M059J (cell line): ENCODE data around the gene TNS1. TPM values are rescaled to one million over a fixed set of nuclear protein-coding genes. Genes with fewer than 3 reads are reported as not detected.

Experiments used
- DNase-seq: peaks from one replicate; pipeline ENCODE4 v3.0.0-alpha.2; 2012; ENCODE audit warnings: low read depth
- total RNA-seq: library from RNA; depleted of rRNA; stranded (reverse); fragments of >200 nt; shearing (Covaris generic); gene quantifications from 2 replicates; pipeline ENCODE4 v1.2.3, GENCODE V29; 2014

TNS1 gene
- total RNA-seq, 1 experiment from 2014 or later: 2.6 TPM

GRCh38 chr2:217873371-217873770 lies 129.4 kb downstream of the TNS1 start:
- DNase-seq: no peak

GRCh38 chr2:217872319-217872718 lies 130.5 kb downstream of the TNS1 start:
- no peak for DNase-seq

- DNase-seq: no peak
Observed at GRCh38 chr2:217870528-217871011, 132.2 kb downstream of the TNS1 start.

- DNase-seq: peak; percentile 61
Observed at GRCh38 chr2:217868911-217869334, 133.9 kb downstream of the TNS1 start.

- DNase-seq: no peak
Observed at GRCh38 chr2:217868265-217868892, 134.4 kb downstream of the TNS1 start.

DNA sequence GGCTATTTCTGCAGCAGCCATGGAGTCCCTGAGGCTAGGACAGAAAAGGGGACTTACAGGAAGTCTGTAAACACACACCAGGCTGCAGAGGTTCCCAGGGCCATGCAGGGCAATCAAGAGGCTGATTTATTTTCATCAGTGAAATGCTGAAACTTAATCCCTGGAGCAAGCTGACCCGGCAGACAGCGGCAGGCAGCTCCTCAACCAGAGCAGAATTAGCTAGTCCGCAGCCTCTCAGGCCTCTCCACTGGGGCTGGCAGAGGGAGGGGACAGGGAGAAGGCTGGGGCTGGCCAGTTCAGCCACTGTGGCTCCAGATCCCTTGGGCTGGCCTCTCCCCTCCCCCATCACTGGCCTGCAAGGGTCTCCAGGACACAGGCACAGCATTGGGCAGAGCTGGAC lies 136.3 kb downstream of the TNS1 start:
- no peak for DNase-seq

DNA sequence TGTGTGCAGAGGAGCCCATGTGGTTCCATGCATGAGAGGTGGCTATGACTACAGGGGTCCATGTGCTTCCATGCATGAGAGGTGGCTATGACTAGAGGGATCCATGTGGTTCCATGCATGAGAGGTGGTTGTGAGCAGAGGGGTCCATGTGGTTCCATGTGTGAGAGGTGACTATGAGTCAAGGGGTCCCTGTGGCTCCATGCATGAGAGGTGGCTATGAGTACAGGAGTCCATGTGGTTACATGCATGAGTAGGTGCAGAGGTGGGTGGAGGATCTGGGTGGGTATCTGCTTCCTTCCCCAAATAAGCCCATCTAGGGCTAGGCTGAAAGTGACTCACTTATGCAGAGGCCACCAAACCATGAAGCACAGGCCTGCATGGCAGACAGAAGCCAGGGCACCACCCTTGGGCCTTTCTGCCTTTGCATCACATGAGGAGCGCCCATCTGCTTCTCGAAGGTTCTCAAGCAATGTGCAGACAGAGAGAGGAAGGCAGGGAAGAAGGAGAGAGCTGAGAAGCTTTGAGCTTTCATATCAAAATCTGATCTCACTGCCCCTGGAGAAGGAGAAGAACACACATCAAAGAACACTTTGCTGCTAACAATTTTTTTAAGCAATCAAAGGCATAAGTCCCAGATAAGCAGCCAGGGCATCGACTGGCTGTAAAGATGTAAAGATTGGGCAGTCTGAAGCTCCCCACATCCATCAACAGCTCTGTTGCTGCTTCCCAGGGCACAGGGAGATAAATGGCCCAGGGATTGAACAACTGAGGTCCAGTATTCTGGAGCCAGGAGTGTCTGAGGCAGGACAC lies 137.6 kb downstream of the TNS1 start:
- DNase-seq: no peak

DNA sequence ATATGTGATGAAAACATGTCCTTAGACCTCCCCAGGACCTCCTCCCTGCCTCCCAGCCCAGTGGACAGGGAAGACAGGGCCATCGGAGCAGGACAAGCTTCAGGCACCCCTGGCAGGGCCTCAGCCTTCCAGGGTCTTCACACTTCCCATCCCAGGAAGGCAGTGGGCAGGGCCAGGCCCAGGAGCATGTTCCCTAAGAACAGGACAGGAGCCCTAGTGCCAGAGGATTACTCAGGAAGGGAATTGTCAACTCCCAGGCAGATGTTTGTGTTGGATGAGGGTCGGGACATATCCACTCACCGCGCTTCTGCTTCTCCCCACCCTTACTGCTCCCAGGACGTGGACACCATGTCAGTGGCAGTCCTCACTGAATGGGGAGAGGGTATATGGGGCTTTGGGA lies 138.9 kb downstream of the TNS1 start:
- no peak for DNase-seq

DNA sequence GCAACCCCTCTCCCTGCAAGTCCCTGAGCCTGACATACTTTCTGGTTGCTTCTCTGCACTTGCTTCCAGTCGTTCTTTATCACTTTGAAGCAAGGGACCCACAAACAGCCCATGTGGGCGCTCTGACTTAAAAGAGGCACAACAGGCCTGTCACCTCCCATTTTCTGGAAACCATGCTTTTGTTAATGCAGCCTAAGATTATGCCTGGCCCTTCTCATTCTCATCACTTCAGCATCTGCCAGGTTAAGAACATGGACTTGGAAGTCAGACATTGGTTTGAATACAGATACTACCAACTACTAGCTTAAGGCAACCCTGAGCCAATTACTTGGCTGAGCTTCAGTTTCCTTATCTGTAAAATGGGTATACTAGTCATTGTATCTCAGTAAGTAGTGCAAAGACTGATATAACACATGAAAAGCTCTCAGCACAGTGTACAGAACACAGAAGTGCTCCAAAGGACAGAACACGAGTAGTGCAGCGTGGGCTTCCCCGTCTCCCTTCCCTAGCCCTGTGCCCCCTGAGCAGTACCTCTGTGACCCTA lies 141.4 kb downstream of the TNS1 start:
- DNase-seq: no peak

DNA sequence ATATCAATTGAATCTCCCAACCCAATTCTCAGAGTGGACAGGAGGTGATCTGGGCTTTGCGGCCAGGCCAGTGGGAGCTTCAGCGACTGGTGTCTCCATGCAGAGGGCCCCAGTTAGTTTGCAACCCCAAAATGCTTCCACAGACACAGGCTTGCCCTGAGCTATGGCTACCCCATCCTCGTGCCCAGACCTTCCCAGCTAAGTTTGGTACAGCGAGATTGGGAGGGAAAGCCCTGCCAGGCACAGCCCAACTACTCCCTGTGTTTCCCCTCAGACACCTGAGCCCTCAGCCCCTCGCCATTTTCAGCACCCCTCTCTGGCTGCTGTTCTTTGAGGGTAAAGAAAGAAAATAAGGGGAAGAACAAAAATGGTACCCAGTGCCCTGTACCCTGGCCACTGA lies 142.9 kb downstream of the TNS1 start:
- DNase-seq: no peak

GRCh38 chr2:217858519-217859491 lies 144.0 kb downstream of the TNS1 start:
- DNase-seq: peak; percentile 38

- no peak for DNase-seq
Observed at GRCh38 chr2:217857624-217858506, 144.9 kb downstream of the TNS1 start.

DNA sequence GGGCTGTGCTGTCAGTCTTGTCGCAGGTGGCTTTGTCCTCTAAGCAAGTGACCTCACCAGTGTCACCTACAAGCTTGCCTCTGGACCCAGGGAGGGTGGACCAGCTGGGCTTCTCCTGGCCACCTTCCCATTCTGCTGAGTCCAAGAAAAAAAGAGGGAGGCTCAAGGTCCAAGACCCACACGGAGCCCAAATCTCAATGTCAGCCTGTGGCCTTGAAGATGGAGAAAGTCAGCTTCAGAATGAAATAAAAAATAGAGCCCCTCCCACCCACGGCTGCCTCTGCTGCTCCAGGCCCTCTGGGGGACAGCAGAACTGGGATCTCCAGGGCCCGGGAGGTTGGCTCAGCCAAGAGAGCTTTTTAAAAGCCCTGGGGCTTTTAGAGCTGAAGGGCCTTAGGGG lies 145.9 kb downstream of the TNS1 start:
- DNase-seq: no peak

DNA sequence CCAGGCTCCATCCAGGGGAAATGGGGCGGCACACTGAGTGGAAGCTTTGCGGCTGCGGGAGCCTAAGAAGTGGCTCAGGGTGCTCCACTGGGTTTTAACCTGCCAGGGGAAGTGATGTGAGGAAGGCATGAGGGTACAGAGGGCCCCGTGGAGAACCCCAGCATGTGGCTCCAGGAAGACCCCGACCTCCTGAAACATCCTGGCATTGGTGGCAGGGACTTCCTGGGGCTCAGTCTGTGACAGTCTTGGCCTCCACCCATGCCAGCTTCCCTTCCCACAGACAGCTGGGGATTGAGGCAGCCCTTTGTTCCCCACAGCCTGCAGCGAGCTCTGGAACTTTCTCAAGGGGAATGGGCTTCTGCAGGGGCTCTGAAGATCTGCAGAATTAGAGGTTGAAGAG lies 146.6 kb downstream of the TNS1 start:
- no peak for DNase-seq

DNA sequence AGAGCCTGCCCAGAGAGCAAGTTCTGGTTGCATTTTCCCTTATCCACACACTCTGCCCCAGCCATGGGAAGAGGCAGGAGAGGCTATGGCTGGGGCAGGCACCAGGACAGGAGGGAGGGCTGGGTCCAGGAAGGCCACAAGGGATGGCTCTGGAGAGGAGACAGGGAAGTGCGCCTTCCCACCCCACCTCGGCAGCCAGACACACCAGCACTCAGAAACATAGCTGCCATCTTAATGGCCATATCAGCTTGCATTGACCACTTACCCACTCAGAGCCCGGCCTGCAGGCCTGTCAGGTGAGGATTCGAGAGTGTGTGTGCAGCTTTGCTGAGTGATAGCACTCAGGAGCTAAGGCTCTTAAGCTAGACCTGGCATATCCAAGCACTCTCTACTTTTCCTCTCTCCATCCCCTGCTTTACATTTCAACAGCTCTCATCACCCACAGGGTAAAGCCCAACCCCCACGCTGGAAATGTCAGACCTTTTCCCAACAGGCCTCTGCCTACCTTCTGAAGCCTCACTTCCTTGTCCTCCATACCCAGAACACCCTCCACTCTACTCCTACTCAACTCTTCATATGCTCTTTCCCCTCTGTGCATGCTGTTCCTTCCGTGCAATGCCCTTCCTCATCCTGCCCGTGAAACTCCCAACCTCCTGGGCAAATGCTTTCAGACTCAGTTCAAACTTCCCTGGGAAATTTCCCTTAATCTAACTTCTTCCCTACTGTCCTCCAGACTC lies 147.9 kb downstream of the TNS1 start:
- no peak for DNase-seq

DNA sequence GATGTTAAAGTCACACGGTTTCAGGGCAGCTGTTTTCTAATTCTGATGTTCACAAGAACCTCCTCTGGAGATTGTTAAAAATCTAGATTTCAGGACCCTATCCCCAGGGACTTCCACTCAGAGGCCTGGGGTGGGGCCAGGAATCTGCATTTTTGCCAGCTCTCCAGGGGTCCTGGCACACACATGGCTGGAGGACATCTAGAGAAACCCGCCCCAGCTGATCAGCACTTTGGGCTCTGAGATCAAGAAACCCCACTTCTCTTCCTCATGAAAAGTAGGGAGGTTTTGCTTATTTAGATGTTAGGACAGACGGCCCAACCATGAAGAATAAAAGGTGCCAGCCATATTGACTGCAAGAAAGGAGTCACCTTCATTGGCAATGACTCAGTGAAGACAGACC lies 148.8 kb downstream of the TNS1 start:
- DNase-seq: no peak

DNA sequence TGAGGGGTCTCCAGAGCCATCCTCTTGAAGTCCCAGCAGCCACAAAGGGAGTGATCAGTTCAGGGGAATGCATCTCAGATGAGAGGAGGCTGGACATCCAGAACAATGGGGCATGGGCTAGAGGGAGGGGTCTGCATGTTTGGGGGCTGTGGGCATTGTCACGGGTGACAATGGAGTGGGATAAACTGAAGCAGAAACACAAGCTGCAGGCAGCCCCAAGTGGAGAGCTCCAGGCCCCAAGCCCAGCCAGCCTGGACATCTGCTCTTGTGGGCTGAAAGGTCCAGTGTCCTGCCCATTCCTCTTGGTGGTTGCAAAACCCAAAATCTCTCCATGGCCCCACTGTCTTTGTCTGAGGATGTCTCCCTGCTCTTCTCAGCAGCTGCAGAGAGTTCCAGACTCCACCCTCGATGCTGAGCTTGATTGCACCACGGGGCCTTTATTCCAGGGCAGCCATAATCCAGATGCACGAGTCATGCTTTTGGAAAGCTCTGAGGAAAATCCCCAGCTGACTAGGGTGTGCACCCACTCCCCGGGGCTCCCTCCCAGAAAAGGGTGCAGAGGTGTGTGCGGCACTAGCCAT lies 149.4 kb downstream of the TNS1 start:
- DNase-seq: peak; percentile 34

GRCh38 chr2:217852555-217853211 lies 150.1 kb downstream of the TNS1 start:
- DNase-seq: no peak
